ENCODE data around the gene ATP2A1.

The ATP2A1 gene

GRCh38 chr16:28878083-28878926, at the start of gene ATP2A1:
TSS of gene ATP2A1 (plus strand) at chr16:28878488. CDS start at chr16:28878672, 184 bp downstream.
- peak within 1 kb of the TSS; percentile 85 for H3K4me3 ChIP-seq
- no peak within 1 kb of the TSS for H3K27ac ChIP-seq
- DNase-seq (ENCODE audit: low spot score) = no peak
- no peak for TF ChIP-seq CTCF (IDR thresholded peaks at IDR 0.05)

GRCh38 chr16:28829747-28830146, 48.5 kb upstream of the ATP2A1 start:
- Histone ChIP-seq H3K27ac (no peak overlapping the region), H3K4me3 (no peak overlapping the region)
- no peak for TF ChIP-seq CTCF (IDR thresholded peaks at IDR 0.05)
- DNase-seq (ENCODE audit: low spot score) = no peak

GRCh38 chr16:28830531-28830930, 47.8 kb upstream of the ATP2A1 start:
- Histone ChIP-seq H3K4me3 (no peak overlapping the region), H3K27ac (no peak overlapping the region)
- no peak for TF ChIP-seq CTCF (IDR thresholded peaks at IDR 0.05)
- DNase-seq (ENCODE audit: low spot score) = no peak

GRCh38 chr16:28834349-28834748, 43.9 kb upstream of the ATP2A1 start:
- Histone ChIP-seq H3K4me3 (no peak overlapping the region), H3K27ac (no peak overlapping the region)
- no peak for DNase-seq (ENCODE audit: low spot score)
- no peak for TF ChIP-seq CTCF (IDR thresholded peaks at IDR 0.05)

- no peak overlapping the region for H3K4me3 ChIP-seq
- H3K27ac ChIP-seq = no peak overlapping the region
- no peak for TF ChIP-seq CTCF (IDR thresholded peaks at IDR 0.05)
- no peak for DNase-seq (ENCODE audit: low spot score)
Measured at GRCh38 chr16:28834873-28835863, 43.1 kb upstream of the ATP2A1 start.

- no peak for DNase-seq (ENCODE audit: low spot score)
- TF ChIP-seq CTCF (IDR thresholded peaks at IDR 0.05) = no peak
- Histone ChIP-seq H3K4me3 (no peak overlapping the region), H3K27ac (no peak overlapping the region)
Measured at GRCh38 chr16:28835864-28836760, 42.2 kb upstream of the ATP2A1 start.

Measured in coronary artery (tissue), 2 donors.